Measurements from ENCODE around the gene EFS. TPM values are rescaled to one million over a fixed set of nuclear protein-coding genes. Genes with fewer than 3 reads are reported as not detected.

The EFS gene
- total and polyA plus RNA-seq, 2 of the 8 experiments (the other 6 are each of a cell fraction or from before 2014, with no cell fraction given) = 27.8 to 28.6 TPM

DNA sequence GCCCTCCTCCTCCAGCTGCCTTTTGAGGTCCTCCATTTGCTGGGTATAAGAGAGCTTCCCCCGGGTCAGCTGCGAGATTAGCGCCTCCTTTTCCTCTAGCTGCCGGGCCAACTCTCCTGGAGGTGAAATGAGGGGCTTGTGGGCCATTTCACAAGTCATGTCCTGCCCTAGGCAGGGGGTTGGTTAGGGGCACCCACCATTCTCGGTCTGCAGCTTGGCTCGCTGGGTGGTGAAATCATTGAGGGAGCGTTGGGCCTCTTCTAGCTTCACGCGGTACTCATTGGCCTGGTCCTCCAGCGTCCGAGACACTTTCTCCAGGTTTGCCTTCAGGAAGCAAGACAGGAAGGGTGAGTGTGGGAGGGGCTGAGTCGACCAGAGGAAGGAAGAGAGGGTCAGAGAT lies 24.4 kb upstream of the EFS start:
- Histone ChIP-seq H3K4me3 (ENCODE audit: extremely low read depth in 1 of 4, insufficient read depth in 2 of 4, low read depth in 3 of 4, low read length in 4 of 4) (no peak overlapping the region), H3K23me2 (ENCODE audit: low read depth, low read length) (no peaks in the 10 kb centered on the region; the same call in 1 of the 2 replicates), H3K4me1 (replicated peaks in 1 of 4; ENCODE audit: control insufficient read depth in 3 of 4, insufficient read depth in 4 of 4, low read length in 3 of 4) (peaks cover 0 to 10% (median 0%) of the 10 kb centered on the region in 4 experiments; a peak in 1 of 7 replicates), H3K4ac (replicated peaks; ENCODE audit: insufficient read length, low read depth, low read length) (no peak overlapping the region), H3K79me2 (ENCODE audit: control insufficient read depth in 1 of 2, insufficient read depth in 2 of 2, low read length in 2 of 2) (no peaks in the 10 kb centered on the region), H4K91ac (replicated peaks; ENCODE audit: insufficient read length, low read length) (no peak overlapping the region), H2AK5ac (ENCODE audit: low read depth, low read length) (no peak overlapping the region), H4K20me1 (replicated peaks in 1 of 2; ENCODE audit: control insufficient read depth in 1 of 2, insufficient read depth in 2 of 2, low read length in 2 of 2) (no peaks in the 10 kb centered on the region), H3K23ac (ENCODE audit: insufficient read length) (no peak overlapping the region), H3K9ac (replicated peaks in 1 of 4; ENCODE audit: extremely low read depth in 1 of 4, low read depth in 3 of 4, low read length in 3 of 4) (no peak overlapping the region), H2BK5ac (ENCODE audit: low read depth, low read length) (no peak overlapping the region), H3K27me3 (replicated peaks in 1 of 4; ENCODE audit: control insufficient read depth in 3 of 4, extremely low read depth in 1 of 4, insufficient read depth in 3 of 4, low read length in 3 of 4) (no peaks in the 10 kb centered on the region; a peak in 3 of 7 replicates), H4K8ac (ENCODE audit: extremely low read depth, insufficient read depth, low read length) (no peak overlapping the region; the same call in 1 of the 2 replicates), H3K18ac (ENCODE audit: extremely low read depth, low read length) (no peak overlapping the region), H2BK15ac (ENCODE audit: low read length) (no peak overlapping the region), H3K27ac (ENCODE audit: low read depth, low read length) (no peak overlapping the region), H2BK20ac (ENCODE audit: low read length) (no peak overlapping the region), H2AFZ (ENCODE audit: low read length) (no peak overlapping the region), H3K4me2 (ENCODE audit: insufficient read depth in 1 of 2, low read depth in 2 of 2, low read length in 2 of 2) (no peak overlapping the region), H3K79me1 (ENCODE audit: low read depth, low read length) (no peaks in the 10 kb centered on the region), H3K36me3 (ENCODE audit: control insufficient read depth in 2 of 4, insufficient read depth in 4 of 4, low read length in 3 of 4) (no peaks in the 10 kb centered on the region), H3K9me3 (ENCODE audit: insufficient read depth in 2 of 2, low read depth in 1 of 2, low read length in 1 of 2) (no peaks in the 10 kb centered on the region), H4K5ac (ENCODE audit: insufficient read length, low read depth, low read length) (no peak overlapping the region), H3K14ac (ENCODE audit: insufficient read length) (no peak overlapping the region), H2BK12ac (ENCODE audit: low read depth, low read length) (no peak overlapping the region), H2BK120ac (replicated peaks; ENCODE audit: low read depth, low read length) (no peak overlapping the region), H3K56ac (replicated peaks; ENCODE audit: insufficient read length, low read depth, low read length) (no peak overlapping the region)
- ChIA-PET CTCF (ENCODE audit: partially characterized antibody) (interaction anchor here (0.8 to 4.0 kb wide), 7 partner anchors 10 to 118 kb away, joined by 3 to 30 read pairs (median 6); partner anchors contain the start of gene CMTM5), POLR2A (ENCODE audit: partially characterized antibody) (interaction anchor here (0.8 kb wide), 1 partner anchor 124 kb away, joined by 3 read pairs; no protein-coding TSS in a partner anchor)
- DNase-seq (ENCODE audit: low read depth in 1 of 2, low spot score in 2 of 2) (no peak), FAIRE-seq (no peak)
- WGBS, 2 experiments (ENCODE audit: extremely low coverage in 1 of 2, insufficient coverage in 1 of 2, insufficient read length in 1 of 2, insufficient replicate concordance in 2 of 2, low coverage in 1 of 2, low lambda C conversion rate in 2 of 2, missing lambda C conversion rate in 1 of 2) = 94% methylated on average over 12 of the region's 12 CpGs; no CpG with 5 or more reads in 1 of the 2 experiments
- TF ChIP-seq MAFK (IDR thresholded peaks at IDR 0.05; ENCODE audit: low read depth, low read length) (no peak), YY1 (IDR thresholded peaks at IDR 0.05; ENCODE audit: low read depth, low read length) (no peak), HDAC6 (IDR thresholded peaks at IDR 0.05; ENCODE audit: low read depth, low read length) (no peak)
